Measurements from ENCODE around the gene PPWD1.
"Not testable (repeated sequence)": the region's sequence is repeated elsewhere in the genome, so short reads cannot be mapped to it uniquely, and the experiment has no call there.

Gene PPWD1

DNA sequence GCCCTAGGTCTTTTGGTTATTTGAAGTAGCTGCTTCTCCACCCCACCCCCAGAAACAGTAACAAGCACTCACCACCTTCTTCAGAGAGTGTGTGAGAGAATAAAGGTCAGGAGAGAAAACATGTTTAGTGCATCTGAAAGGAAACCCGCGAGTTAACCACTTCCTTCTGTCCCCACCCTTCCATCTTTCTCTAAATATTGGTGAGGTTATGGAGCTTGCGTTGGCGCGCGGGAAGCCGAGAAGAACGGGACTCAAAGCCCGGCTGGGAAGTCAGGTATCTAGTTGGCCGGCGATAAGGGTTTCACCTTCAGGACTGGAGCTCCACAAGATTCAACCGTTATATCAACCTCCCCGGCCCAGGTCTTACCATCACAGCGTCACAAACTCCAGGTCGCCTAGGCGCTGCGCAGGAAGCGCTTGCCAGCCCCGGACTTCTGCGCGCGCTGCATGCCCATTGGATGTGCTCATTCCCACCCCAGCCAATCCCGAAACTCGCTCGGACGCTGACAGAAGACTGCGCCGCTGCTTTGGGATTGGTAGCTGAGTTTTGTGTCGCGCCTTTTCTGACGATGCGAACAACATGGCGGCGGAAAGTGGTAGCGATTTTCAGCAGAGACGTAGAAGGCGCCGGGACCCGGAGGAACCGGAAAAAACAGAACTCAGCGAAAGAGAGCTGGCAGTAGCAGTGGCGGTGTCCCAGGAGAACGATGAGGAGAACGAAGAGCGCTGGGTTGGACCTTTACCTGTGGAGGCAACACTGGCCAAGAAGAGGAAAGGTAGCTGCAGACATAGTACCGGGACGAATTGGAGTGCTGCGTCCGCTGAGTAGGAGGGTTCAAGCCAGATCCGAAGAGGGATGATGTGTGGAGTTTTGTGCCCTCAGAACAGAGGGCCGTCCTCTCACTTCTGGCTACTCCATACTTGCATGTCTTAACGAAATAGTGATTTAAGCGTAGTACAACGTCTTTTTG, at the start of gene PPWD1, which contains the start of gene CENPK:
PPWD1 (plus strand) TSS at position 566 of the 971 bp plus-strand sequence; CDS start at position 581, 15 bp downstream.
CENPK (minus strand) TSS at position 438 of the 971 bp plus-strand sequence. CDS start 8,261 bp downstream, outside the sequence.
- DNase-seq (ENCODE audit: low read depth in 2 of 2, low spot score in 1 of 2), result peak; percentile 90

DNA sequence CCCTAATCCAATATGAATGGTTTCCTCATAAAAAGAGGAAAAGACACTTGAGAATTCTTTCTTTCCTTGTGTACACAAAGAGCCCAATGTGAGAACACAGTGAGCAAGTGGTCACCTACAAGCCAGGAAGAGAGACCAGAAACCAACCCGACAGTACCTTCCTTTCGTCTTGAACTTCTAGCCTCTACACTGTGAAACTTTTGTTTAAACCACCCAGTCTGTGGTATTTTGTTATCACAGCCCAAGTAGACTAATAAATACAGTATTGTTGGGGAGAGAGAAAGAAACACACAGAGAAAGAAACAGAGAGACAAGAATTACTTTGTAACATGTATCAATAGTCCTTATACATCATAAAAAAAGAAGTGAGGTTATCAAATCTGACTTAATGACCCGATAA, 37.4 kb upstream of the PPWD1 start:
- no peak for DNase-seq (ENCODE audit: low read depth in 2 of 2, low spot score in 1 of 2)

DNA sequence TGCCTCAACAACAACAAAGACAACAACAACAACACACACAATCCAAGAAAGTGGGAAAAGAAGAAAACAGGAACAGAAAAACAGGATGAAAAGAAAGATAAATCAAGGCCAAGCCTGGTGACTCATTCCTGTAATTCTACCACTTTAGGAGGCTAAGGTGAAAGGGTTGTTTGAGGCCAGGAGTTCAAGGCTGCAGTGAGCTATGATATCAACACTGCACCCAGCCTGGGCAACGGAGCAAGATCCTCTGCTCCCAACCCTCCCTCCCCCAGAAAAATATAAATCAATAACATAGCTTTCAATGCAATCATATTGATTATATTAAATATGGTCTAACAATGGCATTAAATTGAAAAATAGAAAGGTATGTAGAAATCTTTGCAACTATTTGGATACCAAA, 32.2 kb upstream of the PPWD1 start:
- no peak for DNase-seq (ENCODE audit: low read depth in 2 of 2, low spot score in 1 of 2)

DNA sequence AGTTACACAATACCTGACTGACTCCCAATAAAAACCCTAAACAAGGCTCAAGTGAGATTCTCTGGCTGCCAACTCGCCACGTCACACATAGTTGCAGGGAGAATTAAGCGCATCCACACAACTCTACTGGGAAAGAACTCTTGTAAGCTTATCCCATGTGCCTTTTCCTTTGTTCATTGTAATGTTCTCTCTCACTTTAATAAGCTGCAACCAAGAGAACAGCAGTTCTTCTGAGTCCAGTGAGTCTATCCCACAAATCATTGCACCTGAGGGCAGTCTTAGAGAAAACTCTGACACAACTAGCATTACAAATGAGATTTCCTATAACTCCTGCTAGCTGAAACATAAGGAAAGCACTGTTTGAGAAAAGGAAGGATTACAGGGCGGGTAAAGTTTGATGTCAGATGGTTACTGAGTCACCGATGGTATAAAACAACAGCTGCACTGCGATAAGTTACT, 27.5 kb upstream of the PPWD1 start:
- no peak for DNase-seq (ENCODE audit: low read depth in 2 of 2, low spot score in 1 of 2)

DNA sequence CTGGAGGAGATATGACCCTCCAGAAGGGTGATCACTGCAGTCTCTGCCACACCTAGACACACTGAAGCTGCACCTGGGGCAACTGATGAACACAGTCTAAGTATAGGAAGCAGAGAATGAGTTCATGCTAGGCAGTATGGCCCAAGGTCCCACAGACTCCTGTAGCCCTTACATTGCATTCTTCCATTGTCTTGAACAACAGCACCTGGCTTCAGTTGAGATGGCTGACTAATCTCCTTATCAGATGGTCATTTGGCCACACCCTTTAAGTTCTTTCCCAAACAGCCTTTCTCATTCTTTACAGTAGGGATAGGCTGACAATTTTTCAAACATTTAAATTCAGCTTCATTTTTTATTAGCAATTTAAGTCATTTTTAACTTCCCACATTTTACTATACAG, 23.3 kb upstream of the PPWD1 start:
- no peak for DNase-seq (ENCODE audit: low read depth in 2 of 2, low spot score in 1 of 2)

DNA sequence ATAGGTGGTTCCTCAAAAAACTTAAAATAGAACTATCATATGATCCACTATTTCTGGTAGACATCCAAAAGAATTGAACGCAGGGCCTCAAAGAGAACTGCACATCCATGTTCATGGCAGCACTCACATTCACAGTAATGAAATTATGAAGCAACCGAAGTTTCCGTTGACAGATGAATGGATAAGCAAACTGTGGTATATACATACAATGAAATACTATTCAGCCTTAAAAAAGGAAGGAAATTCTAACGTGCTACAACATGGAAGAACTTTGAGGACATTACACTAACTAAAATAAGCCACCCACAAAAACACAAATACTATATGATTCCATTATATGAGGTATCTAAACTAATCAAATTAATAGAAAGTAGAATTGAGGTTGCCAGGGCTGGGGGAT, 18.6 kb upstream of the PPWD1 start:
- DNase-seq (ENCODE audit: low read depth in 2 of 2, low spot score in 1 of 2), result no peak

DNA sequence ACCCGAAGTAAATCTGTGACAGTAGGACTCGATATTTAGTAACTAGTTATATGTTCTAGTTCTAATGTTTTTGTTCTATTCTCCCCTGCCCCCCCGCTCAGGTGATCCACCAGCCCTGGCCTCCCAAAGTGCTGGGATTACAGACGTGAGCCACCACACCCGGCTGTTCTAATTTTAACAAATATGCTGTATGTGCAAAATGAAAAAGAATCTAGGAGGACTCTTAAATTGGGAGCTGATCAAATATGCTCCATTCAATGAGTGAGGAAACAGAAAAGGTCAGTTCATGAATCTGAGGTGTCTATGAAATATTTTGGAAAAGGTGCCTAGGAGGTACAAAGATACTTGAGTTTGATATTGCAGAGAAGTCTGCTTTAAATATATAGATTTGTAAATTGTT, 17.0 kb upstream of the PPWD1 start:
- no peak for DNase-seq (ENCODE audit: low read depth in 2 of 2, low spot score in 1 of 2)

DNA sequence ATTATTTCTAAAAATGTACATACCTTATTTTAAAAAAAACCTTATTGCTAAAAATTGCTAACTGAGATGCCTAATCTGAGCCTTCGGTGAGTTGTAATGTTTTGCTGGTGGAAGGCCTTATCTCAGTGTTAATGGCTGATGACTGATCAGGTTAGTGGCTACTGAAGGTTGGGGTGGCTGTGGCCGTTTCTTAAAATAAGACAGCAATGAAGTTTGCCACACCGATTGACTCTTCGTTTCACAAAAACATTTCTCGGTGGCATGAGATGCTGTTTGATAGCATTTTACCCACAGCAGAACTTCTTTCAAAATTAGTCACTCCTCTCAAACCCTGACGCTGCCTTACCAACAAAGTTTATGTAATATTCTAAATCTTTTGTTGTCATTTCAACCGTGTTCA, 14.8 kb upstream of the PPWD1 start:
- DNase-seq (ENCODE audit: low read depth in 2 of 2, low spot score in 1 of 2), result no peak

DNA sequence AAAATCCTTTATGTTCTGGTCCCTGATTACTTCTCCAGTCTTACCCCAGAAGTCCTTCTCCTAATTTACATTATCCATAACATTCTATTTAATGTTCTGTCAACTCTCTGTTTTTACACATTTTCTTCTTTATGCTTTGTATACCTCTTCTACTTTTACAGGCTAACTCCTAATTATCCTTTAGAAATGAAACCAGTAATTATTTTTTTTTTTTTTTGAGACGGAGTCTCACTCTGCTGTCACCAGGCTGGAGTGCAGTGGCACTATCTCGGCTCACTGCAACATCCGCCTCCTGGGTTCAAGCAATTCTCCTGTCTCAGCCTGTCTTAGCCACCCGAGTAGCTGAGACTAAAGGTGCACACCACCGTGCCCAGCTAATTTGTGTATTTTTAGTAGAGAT, 9.2 kb upstream of the PPWD1 start:
- no peak for DNase-seq (ENCODE audit: low read depth in 2 of 2, low spot score in 1 of 2)

DNA sequence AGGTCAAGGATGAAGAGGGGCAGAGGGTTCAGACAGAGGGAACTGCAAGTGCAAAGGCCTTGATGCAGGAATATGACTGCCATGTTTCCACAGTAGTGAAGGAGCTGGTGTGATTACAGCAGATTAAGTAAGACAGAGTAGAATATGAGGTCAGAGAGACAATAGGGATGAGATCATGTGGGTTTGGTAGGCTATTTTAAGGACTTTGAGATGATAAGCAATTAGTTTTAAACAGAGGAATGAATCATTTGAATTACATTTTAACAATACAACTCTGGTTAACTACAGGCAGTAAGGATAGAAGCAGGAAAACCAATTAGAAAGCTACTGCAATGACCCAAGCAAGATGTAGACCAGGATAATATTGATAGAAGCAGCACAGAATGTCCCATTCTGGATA, 7.8 kb upstream of the PPWD1 start:
- no peak for DNase-seq (ENCODE audit: low read depth in 2 of 2, low spot score in 1 of 2)

DNA sequence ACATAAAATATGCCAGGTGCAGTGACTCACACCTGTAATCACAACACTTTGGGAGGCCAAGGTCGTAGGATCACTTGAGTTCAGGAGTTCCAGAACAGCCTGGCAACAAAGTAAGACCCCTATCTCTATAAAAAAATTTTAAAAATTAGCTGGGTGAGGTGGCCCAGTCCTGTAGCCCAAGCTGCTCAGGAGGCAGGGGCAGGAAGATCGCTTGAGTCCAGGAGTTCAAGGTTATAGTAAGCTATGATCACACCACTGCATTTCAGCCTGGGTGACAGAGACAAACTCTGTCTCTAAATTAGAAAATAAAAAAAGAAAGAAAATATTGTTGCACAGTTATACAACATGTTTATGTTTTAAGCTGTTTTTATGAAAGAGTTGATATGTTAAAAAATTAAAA, 6.9 kb upstream of the PPWD1 start:
- no peak for DNase-seq (ENCODE audit: low read depth in 2 of 2, low spot score in 1 of 2)

DNA sequence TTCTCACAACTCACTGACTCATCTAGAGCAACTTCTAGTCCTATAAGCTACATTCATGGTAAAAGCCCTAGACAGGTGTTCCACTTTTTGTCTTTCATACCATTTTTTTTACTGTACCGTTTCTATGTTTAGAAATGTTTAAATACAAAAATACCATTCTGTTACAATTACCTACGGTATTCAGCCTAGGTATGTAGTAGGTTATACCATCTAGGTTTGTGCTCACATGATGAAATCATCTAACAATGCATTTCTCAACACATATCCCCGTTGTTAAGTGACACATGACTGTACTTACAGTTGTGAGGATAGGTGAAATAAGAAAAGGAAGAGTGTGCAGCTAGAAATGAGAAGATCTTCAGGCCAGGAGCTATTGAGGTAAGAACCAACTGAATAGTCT, 6.4 kb upstream of the PPWD1 start:
- no peak for DNase-seq (ENCODE audit: low read depth in 2 of 2, low spot score in 1 of 2)

DNA sequence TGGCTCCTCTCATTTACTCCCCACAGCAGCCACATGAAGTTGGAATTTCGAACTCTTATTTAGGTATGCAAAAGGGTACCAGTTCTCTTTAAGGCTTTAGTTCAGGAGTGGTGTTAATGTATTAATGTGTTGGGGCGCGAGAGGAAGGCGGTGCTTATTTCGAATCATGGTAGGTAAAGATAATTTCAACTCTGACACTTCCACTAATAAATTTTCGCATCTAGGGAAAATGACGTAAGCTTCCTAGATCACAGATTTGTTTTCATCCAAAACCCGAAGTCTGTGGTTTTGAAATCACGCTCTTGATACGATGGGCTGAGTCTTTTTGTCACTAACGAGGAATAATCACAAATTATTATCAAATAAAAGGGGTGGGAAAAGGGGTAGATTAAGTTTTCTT, 681 bp downstream of the PPWD1 start:
- no peak for DNase-seq (ENCODE audit: low read depth in 2 of 2, low spot score in 1 of 2)

DNA sequence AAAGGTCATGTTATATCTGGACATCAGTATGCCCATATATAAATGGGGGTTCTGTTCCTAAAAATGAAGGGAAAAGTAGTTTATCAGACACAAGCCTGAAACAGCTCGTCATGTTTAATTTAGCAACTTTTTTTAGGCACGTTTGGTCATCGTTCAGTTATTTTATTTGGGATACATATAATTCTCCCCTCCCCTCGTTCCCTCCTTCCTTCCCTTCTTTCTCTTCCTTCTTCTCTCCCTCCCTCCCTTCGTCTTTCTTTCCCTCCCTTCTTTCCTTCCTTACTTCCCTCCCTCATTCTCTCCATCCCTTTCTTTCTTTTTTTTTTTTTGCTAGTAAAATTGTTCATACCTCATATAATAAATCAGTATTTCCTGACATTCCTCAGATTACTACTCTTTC, 3.4 kb downstream of the PPWD1 start:
- DNase-seq (ENCODE audit: low read depth in 2 of 2, low spot score in 1 of 2), result no peak

DNA sequence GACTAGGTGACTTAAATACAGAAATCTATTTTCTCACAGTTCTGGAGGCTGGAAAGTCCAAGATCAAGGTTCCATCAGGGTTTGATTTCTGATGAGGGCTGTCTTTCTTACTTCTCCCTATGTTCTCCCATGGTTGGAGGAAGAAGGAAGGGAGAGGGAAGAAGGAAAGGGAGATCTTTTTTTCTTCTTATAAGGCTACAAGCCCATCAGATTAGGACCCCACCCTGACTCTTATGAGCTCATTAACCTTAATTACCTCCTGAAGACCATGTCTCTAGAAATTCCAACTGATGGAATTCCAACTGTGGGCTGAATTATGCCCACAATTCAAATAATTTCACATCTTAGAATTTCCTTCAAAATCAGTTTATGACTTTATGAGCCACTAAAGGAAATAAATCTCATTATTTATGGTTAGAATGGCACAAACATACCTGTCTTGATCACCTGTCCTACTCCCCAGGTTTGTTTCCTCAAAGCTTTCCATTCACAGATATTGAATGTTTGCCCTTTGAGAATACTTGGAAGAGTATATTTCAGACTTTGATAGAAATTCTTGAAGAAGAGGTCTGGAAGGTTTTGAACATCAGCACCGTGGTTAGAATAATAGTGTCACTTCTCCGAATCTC, 7.6 kb downstream of the PPWD1 start:
- DNase-seq (ENCODE audit: low read depth in 2 of 2, low spot score in 1 of 2), result no peak

DNA sequence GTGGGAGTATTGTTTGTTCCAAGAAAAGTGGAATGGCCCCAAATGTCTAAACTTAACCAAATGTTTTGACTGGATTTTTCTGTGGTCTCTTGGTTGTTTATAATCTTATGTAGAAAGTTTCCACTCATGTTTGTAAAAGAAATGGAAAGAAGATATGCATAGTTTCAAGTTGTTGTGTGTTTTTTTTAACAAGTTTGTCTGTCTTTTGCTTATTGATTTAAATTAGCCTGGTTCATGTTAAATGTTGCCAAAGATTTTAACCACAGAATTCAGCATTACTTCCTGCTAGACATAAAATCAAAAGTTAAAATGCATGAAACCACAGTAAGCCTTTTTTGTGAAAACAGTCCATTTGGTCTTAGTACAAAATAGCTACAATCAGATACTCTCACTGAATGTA, 14.0 kb downstream of the PPWD1 start:
- DNase-seq (ENCODE audit: low read depth in 2 of 2, low spot score in 1 of 2), result no peak

DNA sequence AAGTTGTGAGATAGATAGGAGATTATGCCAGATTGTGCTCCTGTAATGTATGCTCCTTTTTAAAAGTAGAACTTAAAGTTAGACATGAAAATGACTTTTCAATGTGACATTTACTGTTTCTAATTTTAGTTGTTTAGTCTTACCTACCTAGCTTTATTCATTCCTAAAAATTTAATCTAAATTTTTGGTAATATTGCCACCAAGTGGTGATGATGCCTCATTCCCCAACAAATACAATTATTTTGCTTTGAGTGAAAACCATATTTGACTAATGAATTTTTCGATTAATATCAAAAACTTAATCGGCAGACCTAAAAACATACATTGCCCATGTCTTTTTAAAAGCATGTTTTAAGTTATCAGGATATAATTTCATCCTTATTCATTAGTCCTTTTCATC, 25.6 kb downstream of the PPWD1 start:
- no peak for DNase-seq (ENCODE audit: low read depth in 2 of 2, low spot score in 1 of 2)

DNA sequence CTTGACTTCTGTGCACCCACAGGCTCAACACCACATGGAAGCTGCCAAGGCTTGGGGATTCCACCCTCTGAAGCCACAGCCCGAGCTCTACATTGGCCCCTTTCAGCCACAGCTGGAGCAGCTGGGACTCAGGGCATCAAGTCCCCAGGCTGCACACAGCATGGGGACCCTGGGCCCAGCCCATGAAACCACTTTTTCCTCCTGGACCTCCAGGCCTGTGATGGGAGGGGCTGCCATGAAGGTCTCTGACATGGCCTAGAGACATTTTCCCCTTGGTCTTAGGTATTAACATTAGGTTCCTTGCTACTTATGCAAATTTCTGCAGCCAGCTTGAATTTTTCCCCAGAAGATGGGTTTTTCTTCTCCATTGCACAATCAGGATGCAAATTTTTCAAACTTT, 38.7 kb downstream of the PPWD1 start:
- DNase-seq (ENCODE audit: low read depth in 2 of 2, low spot score in 1 of 2), result not testable (repeated sequence)

DNA sequence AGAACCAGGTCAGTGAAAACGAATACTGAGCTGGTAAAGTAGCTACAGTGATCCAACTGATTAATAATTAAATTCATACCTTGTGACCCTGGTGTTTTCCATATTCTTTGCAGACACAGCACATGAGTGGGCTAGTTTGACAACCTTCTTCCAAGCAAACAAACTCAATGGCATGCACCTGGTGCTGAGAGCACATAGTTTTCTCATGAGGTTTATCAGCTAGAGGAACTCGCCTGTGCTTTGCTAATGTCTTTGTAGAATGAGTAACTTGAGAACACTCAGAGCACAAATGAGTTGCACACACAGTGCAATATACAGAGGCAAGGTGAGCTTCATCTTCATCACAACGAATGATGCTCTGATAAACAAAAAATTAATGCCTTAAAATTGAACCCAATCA, 48.4 kb downstream of the PPWD1 start:
- DNase-seq (ENCODE audit: low read depth in 2 of 2, low spot score in 1 of 2), result no peak

DNA sequence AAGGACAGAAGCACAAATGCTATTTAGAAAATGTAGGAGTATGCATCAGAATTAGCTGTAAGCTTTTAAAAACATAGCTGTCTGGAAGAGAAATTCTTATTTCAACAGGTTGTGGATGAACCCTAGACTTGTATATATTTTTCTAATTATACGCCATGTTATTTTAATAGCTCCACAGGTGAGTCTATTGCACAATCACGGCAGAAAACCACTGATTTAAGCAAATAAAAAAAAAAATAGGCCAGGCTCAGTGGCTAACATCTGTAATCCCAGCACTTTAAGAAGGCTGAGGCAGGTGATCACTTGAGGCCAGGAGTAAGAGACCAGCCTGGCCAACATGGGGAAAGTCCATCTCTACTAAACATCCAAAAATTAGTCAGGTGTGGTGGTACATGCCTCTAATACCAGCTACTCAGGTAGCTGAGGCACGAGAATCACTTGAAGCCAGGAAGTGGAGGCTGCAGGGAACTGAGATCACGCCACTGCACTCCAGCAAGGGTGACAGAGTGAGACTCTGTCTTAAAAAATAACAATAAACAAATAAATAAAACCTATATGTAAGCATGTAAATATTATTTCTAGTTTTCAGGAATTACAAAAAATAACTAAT, 49.3 kb downstream of the PPWD1 start:
- DNase-seq (ENCODE audit: low read depth in 2 of 2, low spot score in 1 of 2), result no peak

DNA sequence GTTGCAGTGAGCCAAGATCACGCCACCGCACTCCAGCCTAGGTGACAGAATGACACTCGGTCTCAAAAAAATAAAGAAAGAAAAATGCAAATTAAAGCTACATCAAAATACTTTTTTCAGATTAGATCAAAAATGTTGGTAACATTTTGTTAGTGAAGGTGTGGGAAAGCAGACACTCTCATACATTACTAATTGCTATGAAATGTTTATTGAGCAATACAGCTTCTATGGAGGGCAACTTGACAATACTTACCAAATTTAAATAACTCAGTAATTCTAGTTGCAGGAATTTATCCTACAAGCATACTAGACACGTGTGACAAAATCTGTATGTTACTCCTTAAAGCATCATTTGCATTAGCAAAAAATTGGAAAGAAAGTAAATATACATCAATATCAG, 56.9 kb downstream of the PPWD1 start:
- no peak for DNase-seq (ENCODE audit: low read depth in 2 of 2, low spot score in 1 of 2)

DNA sequence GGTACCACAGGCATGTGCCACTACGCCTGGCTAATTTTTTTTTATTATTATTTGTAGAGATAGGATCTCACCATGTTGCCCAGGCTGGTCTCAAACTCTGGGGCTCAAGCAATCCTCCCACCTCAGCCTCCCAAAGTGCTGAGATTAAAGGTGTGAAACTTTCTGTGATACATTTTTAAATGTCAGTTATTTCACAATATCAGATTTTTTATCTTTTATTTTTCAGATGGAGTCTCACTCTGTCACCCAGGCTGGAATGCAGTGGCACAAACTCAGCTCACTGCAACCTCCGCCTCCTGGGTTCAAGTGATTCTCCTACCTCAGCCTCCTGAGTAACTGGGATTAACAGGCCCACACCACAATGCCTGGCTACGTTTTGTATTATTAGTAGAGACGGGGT, 58.9 kb downstream of the PPWD1 start:
- DNase-seq (ENCODE audit: low read depth in 2 of 2, low spot score in 1 of 2), result not testable (repeated sequence)
